ENCODE results near the gene ZNF438.
"Not testable (repeated sequence)": the region's sequence is repeated elsewhere in the genome, so short reads cannot be mapped to it uniquely, and the experiment has no call there.

Gene ZNF438

DNA sequence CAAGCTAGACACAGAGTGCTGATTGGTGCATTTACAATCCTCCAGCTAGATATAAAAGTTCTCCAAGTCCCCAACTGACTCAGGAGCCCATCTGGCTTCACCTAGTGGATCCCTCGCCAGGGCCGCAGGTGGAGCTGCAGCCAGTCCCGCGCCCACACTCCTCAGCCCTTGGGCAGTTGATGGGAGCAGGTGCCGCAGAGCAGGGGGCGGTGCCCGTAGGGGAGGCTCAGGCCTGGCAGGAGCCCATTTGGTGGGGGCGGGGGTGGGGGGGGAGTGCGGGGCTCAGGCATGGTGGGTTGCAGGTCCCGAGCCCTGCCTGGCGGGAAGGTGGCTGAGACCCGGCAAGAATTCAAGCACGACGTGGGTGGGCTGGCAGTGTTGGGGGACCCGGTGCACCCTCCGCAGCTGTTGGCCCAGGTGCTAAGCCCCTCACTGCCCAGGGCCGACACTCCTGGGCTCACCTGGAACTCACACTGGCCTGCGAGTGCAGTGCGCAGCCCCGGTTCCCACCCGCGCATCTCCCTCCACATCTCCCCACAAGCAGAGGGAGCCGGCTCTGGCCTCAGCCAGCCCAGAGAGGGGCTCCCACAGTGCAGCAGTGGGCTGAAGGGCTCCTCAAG is 101.7 kb downstream of the ZNF438 start:
- H4K20me1 ChIP-seq (ENCODE audit: control insufficient read depth, insufficient read depth, low read depth, low read length): no peaks in the 10 kb centered on the region

DNA sequence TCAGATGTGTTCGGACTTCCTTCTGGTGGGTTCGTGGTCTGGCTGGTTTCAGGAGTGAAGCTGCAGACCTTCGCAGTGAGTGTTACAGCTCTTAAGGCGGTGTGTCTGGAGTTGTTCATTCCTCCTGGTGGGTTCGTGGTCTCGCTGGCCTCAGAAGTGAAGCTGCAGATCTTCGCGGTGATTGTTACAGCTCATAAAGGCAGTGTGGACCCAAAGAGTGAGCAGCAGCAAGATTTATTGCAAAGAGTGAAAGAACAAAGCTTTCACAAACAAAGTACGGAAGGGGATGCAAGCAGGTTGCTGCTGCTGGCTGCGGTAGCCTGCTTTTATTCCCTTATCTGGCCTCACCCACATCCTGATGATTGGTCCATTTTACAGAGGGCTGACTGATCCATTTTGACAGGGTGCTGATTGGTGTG is 102.3 kb downstream of the ZNF438 start:
- H3K27ac ChIP-seq (ENCODE audit: low read depth, low read length); H3K4me3 ChIP-seq (ENCODE audit: low read length); H3K9me2 ChIP-seq (replicated peaks; ENCODE audit: control insufficient read depth, low read length); H3K4me2 ChIP-seq (ENCODE audit: low read length); H3K4me1 ChIP-seq (ENCODE audit: control insufficient read depth, low read length); H3K36me3 ChIP-seq (ENCODE audit: control insufficient read depth, low read length); H3K9me3 ChIP-seq (ENCODE audit: control insufficient read depth, insufficient read depth, low read length); H3F3A ChIP-seq (ENCODE audit: control insufficient read depth, insufficient read depth); H3K27me3 ChIP-seq (ENCODE audit: control insufficient read depth, low read length); H4K20me1 ChIP-seq (ENCODE audit: control insufficient read depth, insufficient read depth, low read depth, low read length); H3K79me2 ChIP-seq (ENCODE audit: control insufficient read depth, low read length): not testable (repeated sequence)

More for the DNA sequence above, 101.7 kb downstream of the ZNF438 start:
- Histone ChIP-seq H3K27me3 (ENCODE audit: control insufficient read depth, low read length) (no peaks in the 10 kb centered on the region), H3F3A (ENCODE audit: control insufficient read depth, insufficient read depth) (no peaks in the 10 kb centered on the region), H3K4me3 (ENCODE audit: low read length) (no peak overlapping the region), H3K9me2 (replicated peaks; ENCODE audit: control insufficient read depth, low read length) (no peaks in the 10 kb centered on the region), H3K4me2 (ENCODE audit: low read length) (no peak overlapping the region), H3K4me1 (ENCODE audit: control insufficient read depth, low read length) (no peaks in the 10 kb centered on the region), H3K79me2 (ENCODE audit: control insufficient read depth, low read length) (no peaks in the 10 kb centered on the region), H3K27ac (ENCODE audit: low read depth, low read length) (no peak overlapping the region), H3K36me3 (ENCODE audit: control insufficient read depth, low read length) (no peaks in the 10 kb centered on the region), H3K9me3 (ENCODE audit: control insufficient read depth, insufficient read depth, low read length) (no peaks in the 10 kb centered on the region; the same call in 1 of the 2 replicates)
- TF ChIP-seq, protein P1, sequence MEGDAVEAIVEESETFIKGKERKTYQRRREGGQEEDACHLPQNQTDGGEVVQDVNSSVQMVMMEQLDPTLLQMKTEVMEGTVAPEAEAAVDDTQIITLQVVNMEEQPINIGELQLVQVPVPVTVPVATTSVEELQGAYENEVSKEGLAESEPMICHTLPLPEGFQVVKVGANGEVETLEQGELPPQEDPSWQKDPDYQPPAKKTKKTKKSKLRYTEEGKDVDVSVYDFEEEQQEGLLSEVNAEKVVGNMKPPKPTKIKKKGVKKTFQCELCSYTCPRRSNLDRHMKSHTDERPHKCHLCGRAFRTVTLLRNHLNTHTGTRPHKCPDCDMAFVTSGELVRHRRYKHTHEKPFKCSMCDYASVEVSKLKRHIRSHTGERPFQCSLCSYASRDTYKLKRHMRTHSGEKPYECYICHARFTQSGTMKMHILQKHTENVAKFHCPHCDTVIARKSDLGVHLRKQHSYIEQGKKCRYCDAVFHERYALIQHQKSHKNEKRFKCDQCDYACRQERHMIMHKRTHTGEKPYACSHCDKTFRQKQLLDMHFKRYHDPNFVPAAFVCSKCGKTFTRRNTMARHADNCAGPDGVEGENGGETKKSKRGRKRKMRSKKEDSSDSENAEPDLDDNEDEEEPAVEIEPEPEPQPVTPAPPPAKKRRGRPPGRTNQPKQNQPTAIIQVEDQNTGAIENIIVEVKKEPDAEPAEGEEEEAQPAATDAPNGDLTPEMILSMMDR (IDR thresholded peaks at IDR 0.05; ENCODE audit: low read depth, low read length, poor library complexity, severe bottlenecking): no peak
- no peak for TF ChIP-seq EZH2phosphoT487 (IDR thresholded peaks at IDR 0.05; ENCODE audit: borderline replicate concordance, low read length)

DNA sequence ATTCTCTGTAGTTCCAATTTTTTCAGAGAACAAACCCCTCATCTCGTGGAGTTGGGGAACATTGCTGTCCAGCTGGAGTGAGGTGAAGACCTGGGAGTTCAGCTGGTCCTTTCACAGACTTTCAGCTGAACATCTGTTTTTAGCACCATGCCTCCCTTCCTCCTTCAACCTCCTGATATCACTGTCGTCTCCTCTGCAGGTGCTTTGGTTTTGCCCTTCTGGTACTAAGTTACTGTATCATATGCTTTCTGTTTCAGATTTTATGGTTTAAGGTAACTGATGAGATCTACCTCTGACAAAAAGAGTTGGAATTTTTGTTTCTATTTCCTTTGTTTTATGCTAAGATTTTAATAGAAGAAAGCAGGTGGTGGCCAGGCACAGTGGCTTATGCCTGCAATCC is 102.9 kb downstream of the ZNF438 start:
- H3F3A ChIP-seq (ENCODE audit: control insufficient read depth, insufficient read depth): no peaks in the 10 kb centered on the region
- H3K36me3 ChIP-seq (ENCODE audit: control insufficient read depth, low read length): no peaks in the 10 kb centered on the region
- H4K20me1 ChIP-seq (ENCODE audit: control insufficient read depth, insufficient read depth, low read depth, low read length): no peaks in the 10 kb centered on the region
- no peaks in the 10 kb centered on the region for H3K4me1 ChIP-seq (ENCODE audit: control insufficient read depth, low read length)
- no peak overlapping the region for H3K27ac ChIP-seq (ENCODE audit: low read depth, low read length)
- H3K27me3 ChIP-seq (ENCODE audit: control insufficient read depth, low read length): no peaks in the 10 kb centered on the region
- H3K4me2 ChIP-seq (ENCODE audit: low read length): no peak overlapping the region
- TF ChIP-seq EZH2phosphoT487 (IDR thresholded peaks at IDR 0.05; ENCODE audit: borderline replicate concordance, low read length): no peak
- TF ChIP-seq, protein P1 (IDR thresholded peaks at IDR 0.05; ENCODE audit: low read depth, low read length, poor library complexity, severe bottlenecking): no peak
- H3K9me2 ChIP-seq (replicated peaks; ENCODE audit: control insufficient read depth, low read length): no peaks in the 10 kb centered on the region
- H3K4me3 ChIP-seq (ENCODE audit: low read length): no peak overlapping the region
- no peaks in the 10 kb centered on the region for H3K79me2 ChIP-seq (ENCODE audit: control insufficient read depth, low read length)
- H3K9me3 ChIP-seq (ENCODE audit: control insufficient read depth, insufficient read depth, low read length): 0 out of 2 replicates have a peak, but pooled peaks cover 5% of the 10 kb centered on the region

DNA sequence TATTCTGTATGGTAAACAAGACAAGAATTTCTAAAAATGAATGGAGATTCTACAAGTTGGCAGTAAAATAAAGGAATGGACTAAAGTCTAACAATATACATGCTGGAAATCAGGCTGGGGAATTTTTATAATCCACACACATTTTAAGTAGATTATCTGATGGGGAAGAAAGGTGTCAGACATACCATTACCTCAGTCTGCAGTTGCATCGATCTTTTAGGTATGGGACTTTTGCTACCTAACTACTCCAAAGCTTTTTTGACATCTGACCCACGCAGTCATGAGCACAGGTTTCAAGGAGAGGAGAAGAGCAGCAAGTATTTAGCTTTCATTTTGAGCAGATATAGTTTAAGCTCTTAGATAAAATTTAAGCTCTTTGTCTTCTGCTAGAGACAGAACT is 113.0 kb downstream of the ZNF438 start:
- Histone ChIP-seq H3K4me1 (ENCODE audit: control insufficient read depth, low read length) (no peaks in the 10 kb centered on the region), H3K36me3 (ENCODE audit: control insufficient read depth, low read length) (no peaks in the 10 kb centered on the region), H3K79me2 (ENCODE audit: control insufficient read depth, low read length) (no peaks in the 10 kb centered on the region), H4K20me1 (ENCODE audit: control insufficient read depth, insufficient read depth, low read depth, low read length) (no peaks in the 10 kb centered on the region), H3K9me3 (ENCODE audit: control insufficient read depth, insufficient read depth, low read length) (no peaks in the 10 kb centered on the region), H3K27ac (ENCODE audit: low read depth, low read length) (no peak overlapping the region), H3K27me3 (ENCODE audit: control insufficient read depth, low read length) (no peaks in the 10 kb centered on the region), H3K9me2 (replicated peaks; ENCODE audit: control insufficient read depth, low read length) (no peaks in the 10 kb centered on the region), H3F3A (ENCODE audit: control insufficient read depth, insufficient read depth) (no peaks in the 10 kb centered on the region), H3K4me2 (ENCODE audit: low read length) (no peak overlapping the region), H3K4me3 (ENCODE audit: low read length) (no peak overlapping the region)
- no peak for TF ChIP-seq EZH2phosphoT487 (IDR thresholded peaks at IDR 0.05; ENCODE audit: borderline replicate concordance, low read length)
- TF ChIP-seq, protein P1 (IDR thresholded peaks at IDR 0.05; ENCODE audit: low read depth, low read length, poor library complexity, severe bottlenecking): no peak

Measured in DOHH2 (cell line).